ENCODE results near the gene LRPAP1. TPM values are rescaled to one million over a fixed set of nuclear protein-coding genes. Genes with fewer than 3 reads are reported as not detected.
"Not testable (repeated sequence)": the region's sequence is repeated elsewhere in the genome, so short reads cannot be mapped to it uniquely, and the experiment has no call there.

Gene LRPAP1
- total RNA-seq, 1 donor from 2014 or later = 213 TPM

- DNase-seq (ENCODE audit: low read depth) = not testable (repeated sequence)
Observed at GRCh38 chr4:3560465-3560864, 28.2 kb upstream of the LRPAP1 start.

DNA sequence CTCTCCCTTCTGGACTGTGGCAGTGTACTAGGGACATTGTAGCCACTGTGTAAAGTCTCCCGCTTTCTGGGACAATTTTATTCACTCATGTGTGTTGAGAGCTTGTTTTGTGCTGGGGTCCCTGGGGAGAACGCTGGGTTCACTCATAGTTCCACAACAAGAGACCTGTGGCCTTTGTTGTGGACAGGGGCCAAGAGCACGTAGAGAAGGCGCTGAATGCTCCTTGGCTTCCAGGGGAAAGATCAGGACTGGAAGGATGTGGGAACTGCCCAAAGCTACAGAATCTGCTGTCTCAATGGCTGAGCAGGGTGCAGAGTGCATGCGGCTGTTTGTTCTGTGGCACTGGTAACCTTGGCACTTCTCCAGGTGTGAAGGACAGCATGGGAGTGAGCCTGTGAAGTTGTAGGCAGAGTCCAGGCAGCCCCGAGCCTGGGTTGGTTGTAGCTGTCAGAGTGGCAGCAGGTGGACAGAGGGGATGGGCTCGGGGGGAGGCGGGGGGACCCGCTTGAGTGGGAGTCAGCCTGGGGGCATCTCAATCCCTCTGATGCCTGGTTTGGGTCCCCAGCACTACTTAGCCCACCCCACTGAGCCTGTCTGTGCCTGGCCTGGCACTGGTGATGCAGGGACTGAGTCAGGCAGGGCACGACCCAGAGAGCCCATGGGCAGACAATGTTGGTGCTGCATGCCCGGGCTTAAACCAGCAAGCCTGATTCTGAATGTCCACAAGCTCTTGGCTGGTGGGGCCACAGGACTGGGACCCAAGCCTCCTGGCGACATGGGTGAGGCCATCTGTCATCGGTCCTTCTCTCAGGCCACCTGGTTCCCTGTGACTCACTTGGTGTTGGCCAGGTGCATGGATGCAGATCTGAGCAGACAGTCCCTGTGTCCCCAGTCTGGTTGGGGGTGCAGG is 27.4 kb upstream of the LRPAP1 start:
- not testable (repeated sequence) for DNase-seq (ENCODE audit: low read depth)

GRCh38 chr4:3558514-3558836 is 26.3 kb upstream of the LRPAP1 start:
- DNase-seq (ENCODE audit: low read depth) = not testable (repeated sequence)

DNA sequence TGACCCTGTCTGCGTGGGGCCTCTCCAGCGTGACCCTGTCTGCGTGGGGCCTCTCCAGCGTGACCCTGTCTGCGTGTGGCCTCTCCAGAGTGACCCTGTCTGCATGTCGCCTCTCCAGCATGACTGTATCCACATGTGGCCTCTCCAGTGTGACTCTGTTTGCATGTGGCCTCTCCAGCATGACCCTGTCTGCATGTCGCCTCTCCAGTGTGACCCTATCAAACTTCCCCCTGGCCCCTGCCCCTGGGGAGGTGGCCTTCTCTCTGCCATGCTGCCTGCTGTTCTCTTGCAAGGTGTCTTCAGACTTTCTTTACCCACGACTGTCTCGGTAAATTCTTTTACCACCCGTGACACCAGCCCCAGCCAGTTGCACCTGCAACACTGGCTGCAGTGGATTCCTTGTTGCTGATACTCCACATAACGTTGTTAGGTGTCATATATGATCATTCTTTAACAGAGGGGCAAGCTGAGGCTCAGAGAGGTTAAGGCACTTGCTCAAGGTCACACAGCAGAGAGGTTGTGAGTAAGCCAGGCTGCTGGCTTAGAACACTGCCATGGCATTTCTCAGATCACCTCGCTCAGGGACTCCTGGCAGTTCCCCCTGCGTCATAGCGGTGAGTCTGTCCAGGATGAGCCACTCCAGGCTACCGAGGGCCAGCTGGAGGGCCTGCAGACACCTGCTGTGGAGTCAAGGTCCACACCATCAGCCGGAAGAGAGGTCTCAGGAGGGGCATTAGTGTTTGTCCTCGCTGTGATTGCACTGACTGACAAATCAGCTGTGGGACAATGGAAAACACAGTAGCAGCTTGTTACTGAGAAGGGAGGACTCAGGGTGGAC is 25.7 kb upstream of the LRPAP1 start:
- not testable (repeated sequence) for DNase-seq (ENCODE audit: low read depth)

DNA sequence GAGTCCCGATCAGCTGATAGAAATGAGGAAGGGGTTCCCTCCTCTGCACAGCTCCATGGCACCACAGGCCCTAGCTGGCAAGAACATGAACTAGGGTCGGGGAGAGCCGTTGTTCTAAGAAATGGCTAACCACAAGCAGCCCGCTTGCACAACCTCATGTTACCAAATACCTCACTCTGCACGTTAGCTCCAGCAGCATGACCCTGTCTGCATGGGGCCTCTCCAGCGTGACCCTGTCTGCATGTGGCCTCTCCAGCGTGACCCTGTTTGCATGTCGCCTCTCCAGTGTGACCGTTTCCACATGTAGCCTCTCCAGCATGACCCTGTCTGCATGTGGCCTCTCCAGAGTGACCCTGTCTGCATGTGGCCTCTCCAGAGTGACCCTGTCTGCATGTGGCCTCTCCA is 24.9 kb upstream of the LRPAP1 start:
- DNase-seq (ENCODE audit: low read depth) = not testable (repeated sequence)

DNA sequence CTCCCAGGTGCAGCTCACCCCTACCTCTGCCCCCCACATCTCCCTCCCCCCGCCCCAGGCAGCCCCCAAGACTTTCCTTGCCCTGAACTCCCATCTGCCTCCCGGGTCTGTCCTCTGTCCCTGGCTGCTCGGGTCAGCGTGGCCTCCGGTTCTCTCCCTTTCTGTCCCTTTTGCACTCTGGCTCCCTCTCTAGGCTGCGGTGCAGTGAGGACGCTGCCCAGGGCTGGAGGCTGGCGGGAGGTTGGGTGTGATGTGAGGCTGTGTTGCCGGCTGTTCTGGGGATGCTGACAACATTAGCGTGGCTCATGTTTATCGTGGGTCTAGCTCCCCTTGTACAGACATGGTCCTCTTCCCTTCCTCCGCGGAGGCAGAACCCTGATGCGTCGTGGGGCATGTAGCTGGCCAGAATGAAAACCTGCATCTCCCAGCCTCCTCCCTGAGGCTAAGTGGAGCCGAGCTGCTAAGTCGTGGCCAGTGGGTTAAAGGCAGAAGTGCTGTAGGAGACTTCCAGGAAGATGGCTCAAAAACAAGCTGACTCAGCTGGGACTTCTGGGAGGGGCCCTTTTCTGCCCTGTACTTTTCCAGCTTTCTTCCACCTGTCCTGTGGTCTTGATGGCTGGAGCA is 24.1 kb upstream of the LRPAP1 start:
- not testable (repeated sequence) for DNase-seq (ENCODE audit: low read depth)

DNA sequence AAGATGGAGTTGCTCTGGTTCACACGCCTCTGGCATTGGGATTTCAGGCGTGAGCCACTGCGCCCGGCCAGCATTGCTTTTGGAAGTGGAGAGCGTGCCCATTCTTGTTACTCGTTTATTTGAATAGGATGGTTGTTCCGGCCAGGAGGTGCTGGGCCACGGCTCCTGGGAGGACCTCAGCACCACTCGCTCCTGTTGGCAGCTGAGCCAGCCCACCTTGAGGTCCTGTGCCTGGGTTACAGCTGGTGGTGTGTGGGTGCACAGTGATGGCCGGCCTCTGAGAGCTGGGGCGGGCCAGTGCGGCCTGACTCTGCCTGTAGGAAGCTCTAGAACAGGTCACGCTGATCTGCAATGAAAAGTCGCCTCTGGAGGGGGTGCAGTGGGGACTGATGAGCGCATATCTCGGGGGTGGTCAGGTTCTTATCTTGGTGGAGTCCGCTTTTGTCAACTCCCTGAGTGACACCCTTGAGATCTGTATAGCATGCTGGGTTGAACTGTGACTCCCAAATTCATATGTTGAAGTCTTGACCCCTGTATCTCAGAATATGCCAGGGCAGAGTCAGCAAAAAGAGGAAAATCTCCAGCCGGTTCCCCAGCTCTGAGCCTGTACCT is 23.3 kb upstream of the LRPAP1 start:
- not testable (repeated sequence) for DNase-seq (ENCODE audit: low read depth)

- not testable (repeated sequence) for DNase-seq (ENCODE audit: low read depth)
Observed at GRCh38 chr4:3551366-3551765, 19.1 kb upstream of the LRPAP1 start.

- DNase-seq (ENCODE audit: low read depth) = not testable (repeated sequence)
Observed at GRCh38 chr4:3550792-3551325, 18.6 kb upstream of the LRPAP1 start.

DNA sequence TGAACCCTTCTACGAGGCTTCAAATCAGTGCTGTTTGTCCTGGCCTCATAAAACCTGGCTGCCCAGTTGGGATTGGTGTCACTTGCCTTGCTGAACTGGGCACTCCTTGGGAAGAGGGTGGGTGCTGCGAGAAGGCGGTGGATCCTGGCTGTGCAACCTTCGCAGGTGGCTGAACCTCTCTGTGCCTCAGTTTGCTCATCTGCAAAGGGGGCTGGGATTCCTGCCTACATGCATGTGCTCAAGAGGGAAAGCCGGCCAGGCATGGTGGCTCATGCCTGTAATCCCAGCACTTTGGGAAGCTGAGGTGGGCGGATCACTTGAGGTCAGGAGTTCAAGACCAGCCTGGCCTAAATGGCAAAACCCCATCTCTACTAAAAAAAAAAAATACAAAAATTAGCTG is 17.8 kb upstream of the LRPAP1 start:
- DNase-seq (ENCODE audit: low read depth) = not testable (repeated sequence)

- DNase-seq (ENCODE audit: low read depth) = not testable (repeated sequence)
Observed at GRCh38 chr4:3549694-3550001, 17.4 kb upstream of the LRPAP1 start.

- not testable (repeated sequence) for DNase-seq (ENCODE audit: low read depth)
Observed at GRCh38 chr4:3548991-3549693, 16.9 kb upstream of the LRPAP1 start.

- DNase-seq (ENCODE audit: low read depth) = not testable (repeated sequence)
Observed at GRCh38 chr4:3546721-3547120, 14.5 kb upstream of the LRPAP1 start.

GRCh38 chr4:3545351-3545750 is 13.1 kb upstream of the LRPAP1 start:
- not testable (repeated sequence) for DNase-seq (ENCODE audit: low read depth)

- not testable (repeated sequence) for DNase-seq (ENCODE audit: low read depth)
Observed at GRCh38 chr4:3544259-3545025, 12.2 kb upstream of the LRPAP1 start.

DNA sequence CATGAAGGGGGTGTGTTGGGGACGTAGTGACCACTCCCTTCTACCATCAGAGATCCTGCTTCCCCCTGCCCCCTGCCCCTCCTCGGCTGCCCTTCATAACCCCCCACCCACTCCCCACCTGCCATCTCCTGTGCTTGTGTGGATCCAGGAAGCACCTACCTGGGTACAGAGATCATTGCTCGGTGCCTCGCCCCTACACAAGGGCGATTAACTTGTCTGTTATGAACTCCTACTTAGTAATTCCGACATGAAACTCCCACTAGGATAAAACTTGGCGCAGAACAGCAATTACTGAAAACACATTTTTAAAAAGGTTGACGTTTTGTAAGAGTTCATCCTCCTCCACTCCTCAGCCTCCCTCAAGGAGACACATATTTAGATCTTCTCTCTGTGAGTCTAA is 11.2 kb upstream of the LRPAP1 start:
- not testable (repeated sequence) for DNase-seq (ENCODE audit: low read depth)

- DNase-seq (ENCODE audit: low read depth) = not testable (repeated sequence)
Observed at GRCh38 chr4:3538906-3539305, 6.7 kb upstream of the LRPAP1 start.

GRCh38 chr4:3535812-3536211 is 3.6 kb upstream of the LRPAP1 start:
- not testable (repeated sequence) for DNase-seq (ENCODE audit: low read depth)

GRCh38 chr4:3533423-3533820 is 1.2 kb upstream of the LRPAP1 start:
- no peak for DNase-seq (ENCODE audit: low read depth)

DNA sequence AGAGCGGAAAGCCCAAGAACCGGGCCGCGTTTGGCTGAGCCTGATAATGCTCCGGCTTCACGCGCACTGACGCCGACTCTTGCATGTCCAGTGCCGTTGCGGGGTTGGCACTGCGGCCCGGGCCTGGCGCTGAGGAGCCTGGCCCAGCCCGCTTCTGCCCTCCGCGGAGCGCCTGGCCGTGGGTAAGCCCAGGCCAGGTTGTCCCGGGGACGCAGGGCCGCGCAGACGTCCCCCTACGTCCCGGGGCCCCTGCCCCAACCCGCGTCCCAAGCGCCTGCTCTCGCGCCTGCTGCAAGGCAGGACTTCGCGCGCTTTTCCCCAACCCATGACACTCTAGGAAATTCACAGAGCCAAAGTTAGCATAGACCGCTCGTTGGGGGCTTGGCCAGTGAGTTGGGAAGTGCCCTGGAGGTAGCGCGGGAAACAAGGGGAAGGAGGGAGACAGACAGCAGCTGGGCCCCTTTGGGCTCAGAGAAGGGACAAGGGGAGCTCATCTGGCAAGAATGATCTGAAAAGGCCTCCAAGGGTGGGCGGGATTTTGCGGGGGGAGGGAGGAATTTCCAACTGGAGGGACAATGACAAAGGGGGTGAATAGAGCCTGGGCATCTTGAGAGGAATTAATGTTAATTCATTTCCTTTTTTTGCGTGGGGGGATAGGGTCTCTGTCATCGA is 665 bp upstream of the LRPAP1 start:
- DNase-seq (ENCODE audit: low read depth) = no peak

Measured in renal cortical epithelial cell (primary cell).